ENCODE data around the gene KRAS.

KRAS gene

DNA sequence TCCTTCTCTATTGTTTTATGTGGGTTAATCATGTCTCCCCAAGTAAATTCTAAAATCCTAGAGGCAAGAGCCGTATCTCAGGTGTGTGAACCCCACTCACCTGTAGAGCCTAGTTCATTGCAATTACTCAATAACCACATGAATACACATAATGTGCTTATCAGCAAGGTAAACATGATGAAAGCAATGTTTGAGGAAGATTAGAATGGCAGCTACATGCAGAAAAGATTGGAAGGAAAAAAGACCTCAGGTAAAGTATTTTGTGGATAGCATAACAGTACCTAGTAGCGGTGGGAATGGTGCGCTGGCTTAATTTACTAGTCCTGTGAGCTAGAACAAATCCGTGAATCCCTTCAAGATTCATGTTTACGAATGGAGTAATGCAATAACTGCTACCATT is 5.3 kb upstream of the KRAS start:
- no peak for DNase-seq (ENCODE audit: low read depth)

DNA sequence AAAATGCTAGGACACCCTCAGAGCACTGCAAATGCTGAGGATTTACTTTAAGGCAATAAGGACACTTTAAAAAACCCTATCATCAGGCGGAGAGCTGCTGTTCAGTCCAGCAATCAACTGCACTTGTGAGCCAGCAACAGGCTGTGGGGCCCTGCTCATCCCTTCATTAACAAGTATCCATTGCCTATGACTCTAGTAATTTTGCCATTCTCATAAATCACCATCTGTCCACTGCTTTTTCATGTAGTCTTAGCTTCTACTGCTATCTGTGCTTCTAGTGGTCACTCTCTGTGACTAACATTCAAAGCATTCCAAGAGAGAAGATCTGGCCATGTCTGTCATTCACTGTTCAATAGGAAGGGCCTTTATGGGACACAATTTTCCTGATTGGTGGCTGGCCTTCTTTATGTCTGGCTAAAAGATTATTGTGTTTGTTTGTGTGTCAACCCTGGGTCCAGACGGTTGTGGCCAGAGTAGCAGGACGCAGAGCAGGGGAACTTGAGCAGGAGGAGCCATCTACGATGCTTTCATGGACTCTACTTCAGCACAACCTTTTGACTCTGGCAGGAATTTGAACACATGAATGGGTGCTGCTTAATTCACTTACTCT is 3.6 kb upstream of the KRAS start:
- no peak for DNase-seq (ENCODE audit: low read depth)

GRCh38 chr12:25253371-25254068 is 2.8 kb upstream of the KRAS start:
- no peak for DNase-seq (ENCODE audit: low read depth)

GRCh38 chr12:25252946-25253345 is 2.2 kb upstream of the KRAS start:
- DNase-seq (ENCODE audit: low read depth), result no peak

GRCh38 chr12:25251769-25252168 is 1.0 kb upstream of the KRAS start:
- no peak for DNase-seq (ENCODE audit: low read depth)

DNA sequence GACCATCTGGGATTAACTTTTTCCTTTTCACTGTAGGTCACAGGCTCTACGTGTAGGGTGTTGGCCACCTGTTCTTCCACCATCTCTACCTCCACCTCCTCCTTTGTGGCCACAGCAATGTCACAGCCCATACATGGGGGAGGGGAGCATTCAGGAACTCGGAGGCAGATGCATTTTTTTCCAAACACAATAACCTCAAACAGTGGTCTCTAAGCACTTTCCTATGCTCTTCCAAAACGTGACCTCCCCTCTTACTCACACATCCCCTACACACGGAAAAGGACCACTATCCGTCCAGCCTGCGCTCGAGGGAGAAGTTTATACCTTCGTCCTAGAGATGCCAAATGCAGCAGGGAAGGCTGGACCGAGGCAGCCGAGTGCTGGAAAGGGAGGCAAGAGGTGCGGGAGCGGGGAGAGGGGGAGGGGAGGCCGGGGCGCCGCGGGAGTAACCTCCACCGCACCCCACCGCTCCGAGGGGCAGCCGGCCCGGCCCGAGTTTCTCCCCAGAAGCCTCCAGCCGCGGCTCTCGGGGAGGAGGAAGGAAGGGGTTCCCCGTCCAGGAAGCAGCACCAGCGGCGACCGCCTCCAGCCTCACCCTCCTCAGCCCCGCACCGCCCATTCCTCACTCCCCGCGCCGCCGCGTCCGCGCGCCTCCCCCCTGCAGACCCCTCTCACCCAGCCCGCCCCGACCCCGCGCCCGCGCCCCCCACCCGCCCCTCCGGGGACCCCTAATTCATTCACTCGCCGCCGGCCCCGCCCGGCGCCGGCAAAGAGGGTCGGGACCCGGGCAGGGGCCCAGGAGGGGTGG is 594 bp downstream of the KRAS start:
- peak; percentile 14 for DNase-seq (ENCODE audit: low read depth)

DNA sequence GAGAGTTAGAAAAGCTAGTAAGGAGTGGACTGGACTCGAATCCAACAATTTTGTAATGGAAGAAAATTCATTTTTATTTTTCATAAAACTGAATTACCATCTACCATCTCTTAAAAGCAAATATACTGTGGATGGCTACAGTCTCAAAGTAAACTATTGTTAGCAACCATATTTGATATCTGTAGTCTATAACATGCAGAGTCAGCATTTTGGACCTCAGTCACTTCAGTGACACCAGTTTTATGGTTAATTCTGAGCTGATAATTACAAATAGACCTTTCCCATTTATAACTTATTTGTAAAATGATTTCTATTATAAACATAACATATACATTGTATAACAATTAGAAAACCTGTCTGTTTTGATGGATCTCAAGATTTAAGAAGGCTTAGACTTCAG is 2.0 kb downstream of the KRAS start:
- no peak for DNase-seq (ENCODE audit: low read depth)

GRCh38 chr12:25248137-25248536 is 2.6 kb downstream of the KRAS start:
- DNase-seq (ENCODE audit: low read depth), result no peak

GRCh38 chr12:25245491-25245890 is 5.2 kb downstream of the KRAS start:
- no peak for DNase-seq (ENCODE audit: low read depth)

- no peak for DNase-seq (ENCODE audit: low read depth)
These were observed 7.1 kb downstream of the KRAS start for GRCh38 chr12:25243680-25243990.

GRCh38 chr12:25242981-25243679 is 7.6 kb downstream of the KRAS start:
- no peak for DNase-seq (ENCODE audit: low read depth)

DNA sequence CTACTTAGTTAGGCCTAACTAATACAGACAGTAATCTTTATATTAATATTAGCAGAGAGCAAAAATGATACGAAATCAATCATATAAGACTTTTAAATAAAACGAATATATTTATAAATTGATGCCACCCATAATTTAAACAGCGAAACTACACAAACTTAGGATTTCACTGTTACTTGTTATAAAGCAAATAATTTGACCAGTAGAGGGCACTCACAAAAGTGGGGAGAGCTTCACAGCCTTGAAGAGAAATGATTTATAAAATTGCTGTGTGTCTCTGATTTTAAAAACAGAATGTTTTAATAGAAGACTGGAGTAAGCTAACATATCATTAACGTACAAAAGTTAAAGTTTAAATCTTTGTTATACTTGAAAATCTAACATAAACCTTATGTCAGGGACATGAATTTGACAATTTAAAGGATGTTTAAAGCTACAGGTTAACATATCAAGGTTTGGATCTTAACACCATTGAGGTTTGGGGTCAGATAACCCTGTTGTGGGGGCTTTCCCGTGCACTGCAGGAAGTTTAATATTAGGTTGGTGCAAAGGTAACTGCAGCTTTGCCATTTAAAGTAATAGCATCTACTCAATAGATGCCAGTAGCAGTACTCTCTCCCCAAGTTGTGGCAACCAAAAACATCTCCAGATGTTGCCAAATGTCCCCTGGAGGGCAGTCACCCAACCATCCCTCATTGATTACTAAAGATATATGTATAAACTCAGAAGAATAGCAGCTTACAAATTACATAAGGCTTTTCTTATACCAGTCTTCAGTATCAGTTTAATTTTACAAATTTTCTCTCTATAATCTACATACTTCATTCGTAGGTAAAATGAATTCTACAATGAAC is 9.3 kb downstream of the KRAS start:
- DNase-seq (ENCODE audit: low read depth), result peak; percentile 6

GRCh38 chr12:25236626-25237025 is 14.1 kb downstream of the KRAS start:
- DNase-seq (ENCODE audit: low read depth), result no peak

DNA sequence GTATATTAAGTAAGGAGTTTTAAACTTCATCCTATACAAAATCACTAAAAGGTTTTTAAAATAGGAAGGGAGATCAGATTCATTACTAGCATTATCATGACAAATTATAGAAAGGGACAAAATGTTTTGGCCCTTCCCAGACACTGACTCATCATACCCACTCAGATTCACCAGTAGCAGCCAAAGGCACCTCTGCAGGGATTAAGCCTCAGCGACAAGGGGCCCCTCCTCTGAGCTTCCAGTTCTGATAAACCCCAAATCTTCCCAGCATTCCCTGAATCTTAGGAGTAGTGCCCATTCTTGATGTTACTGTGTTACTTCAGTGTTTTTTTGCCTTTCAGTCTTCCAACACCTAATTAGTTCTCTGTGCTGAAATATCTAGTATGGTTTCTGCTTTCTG is 14.5 kb downstream of the KRAS start:
- no peak for DNase-seq (ENCODE audit: low read depth)

DNA sequence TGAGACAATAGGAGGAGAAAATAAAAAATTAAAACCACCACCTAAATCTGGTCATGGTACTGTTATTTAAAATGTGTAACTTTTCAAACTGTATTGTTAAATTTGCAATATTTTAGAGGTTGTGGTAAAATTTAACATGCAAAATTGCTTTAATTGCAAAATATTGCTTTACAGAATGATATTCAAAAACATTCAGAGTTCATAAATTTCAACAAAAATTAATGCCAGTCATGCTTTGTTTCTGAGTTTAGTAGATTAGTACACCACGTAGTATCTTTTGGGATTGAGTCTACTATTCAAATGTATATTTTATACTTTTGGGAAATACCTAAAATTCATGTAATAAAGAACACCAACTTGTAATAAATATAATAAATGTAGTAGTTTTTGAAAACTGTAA is 37.4 kb downstream of the KRAS start:
- no peak for DNase-seq (ENCODE audit: low read depth)

DNA sequence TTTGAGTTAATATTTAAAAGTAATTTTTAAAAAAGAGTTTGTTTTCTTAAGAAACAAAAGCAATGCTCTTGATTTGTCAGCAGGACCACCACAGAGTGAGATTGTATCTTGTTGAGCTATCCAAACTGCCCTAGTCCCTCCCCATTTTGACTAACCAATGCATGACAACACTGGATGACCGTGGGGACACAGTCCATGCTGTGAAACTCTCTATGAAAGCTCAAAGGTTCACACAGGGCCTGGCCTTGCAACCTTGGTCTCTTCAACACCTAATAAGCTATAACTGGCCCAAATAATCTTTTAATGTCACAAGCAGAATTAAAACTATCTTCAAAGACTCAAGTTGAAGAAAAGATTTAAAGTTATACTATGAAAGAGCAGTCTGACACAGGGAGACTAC is 42.2 kb downstream of the KRAS start:
- DNase-seq (ENCODE audit: low read depth), result no peak

GRCh38 chr12:25207846-25208245 is 42.9 kb downstream of the KRAS start:
- no peak for DNase-seq (ENCODE audit: low read depth)

GRCh38 chr12:25207411-25207810 is 43.3 kb downstream of the KRAS start:
- no peak for DNase-seq (ENCODE audit: low read depth)

DNA sequence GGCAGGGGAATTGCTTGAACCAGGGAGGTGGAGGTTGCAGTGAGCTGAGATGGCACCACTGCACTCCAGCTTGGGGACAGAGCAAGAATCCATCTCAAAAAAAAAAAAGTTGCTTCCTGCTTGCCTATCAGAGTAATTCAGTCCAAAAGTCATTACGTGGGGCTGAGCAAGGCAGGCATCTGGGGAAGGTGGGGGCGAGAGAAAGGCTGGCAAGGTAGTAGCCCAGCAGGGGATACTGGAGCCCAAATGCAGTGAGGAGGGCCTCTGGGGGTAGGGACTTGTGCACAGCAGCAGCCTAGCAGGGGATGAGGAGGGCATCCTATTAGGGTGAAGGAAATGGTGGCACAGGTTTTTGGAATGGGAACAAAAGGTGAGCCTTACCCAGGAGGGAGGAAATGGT is 48.6 kb downstream of the KRAS start:
- no peak for DNase-seq (ENCODE audit: low read depth)

GRCh38 chr12:25200703-25201102 is 50.0 kb downstream of the KRAS start:
- no peak for DNase-seq (ENCODE audit: low read depth)

DNA sequence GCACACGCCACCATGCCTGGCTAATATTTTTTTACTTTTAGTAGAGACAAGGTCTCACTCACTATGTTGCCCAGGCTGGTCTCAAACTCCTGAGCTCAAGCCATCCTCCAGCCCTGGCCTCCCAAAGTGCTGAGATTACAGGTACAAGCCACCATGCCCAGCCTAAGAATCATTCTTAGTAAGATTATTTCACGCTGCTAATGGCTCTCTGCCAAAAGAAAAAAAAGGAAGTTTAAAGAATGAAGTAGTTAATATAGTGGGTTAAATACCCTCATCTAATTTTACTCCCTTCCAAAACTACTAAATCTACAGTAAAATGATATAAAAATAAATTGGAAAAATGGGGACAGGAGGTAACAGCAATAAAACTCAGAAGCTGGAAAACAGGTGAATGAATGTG is 53.1 kb downstream of the KRAS start:
- DNase-seq (ENCODE audit: low read depth), result no peak

Data from stimulated activated CD4-positive, alpha-beta T cell treated with anti-CD3 and anti-CD28 coated beads, Interleukin-2, amount 100 ng/mL, for 4 hours (primary cell).